Bronchial epithelial cell (primary cell): ENCODE measurements around the gene RAMACL. TPM values are rescaled to one million over a fixed set of nuclear protein-coding genes. Genes with fewer than 3 reads are reported as not detected.

Source experiments
- DNase-seq: peaks from one replicate; pipeline ENCODE4 v3.0.0-alpha.2; 2010; ENCODE audit warnings: low read depth
- FAIRE-seq: peaks from 2 replicates; lab custom pipeline; 2011; peaks lifted over from hg19 to GRCh38; lab: Jason Lieb, UNC
- H3K27me3 ChIP-seq: 2 replicates; pipeline ENCODE4 v1.5.1; 2011; ENCODE audit warnings: low read length; ENCODE audit not compliant: control insufficient read depth, insufficient read depth
- H3K36me3 ChIP-seq: 2 replicates; pipeline ENCODE4 v1.5.1; 2011; ENCODE audit warnings: low read length; ENCODE audit not compliant: control insufficient read depth, insufficient read depth
- H3K4me3 ChIP-seq: 2 replicates; pipeline ENCODE4 v1.5.1; 2011; ENCODE audit warnings: mild to moderate bottlenecking, low read depth, low read length, control low read depth
- CTCF ChIP-seq: IDR thresholded peaks from 2 replicates; pipeline ENCODE4 v1.5.1; 2011; ENCODE audit warnings: mild to moderate bottlenecking, moderate library complexity, low read length, control low read depth, inconsistent platforms; ENCODE audit not compliant: insufficient read depth, severe bottlenecking
- total RNA-seq: library from RNA; depleted of rRNA; stranded (reverse); fragments of >200 nt; gene quantifications from 2 replicates; pipeline ENCODE4 v1.2.1, GENCODE V29; 2014

Gene RAMACL
- total RNA-seq, 1 donor from 2014 or later, result 1.6 TPM

- FAIRE-seq (no peak), DNase-seq (no peak)
- TF ChIP-seq CTCF, result no peak
- no peaks in the 10 kb centered on the region for H3K27me3 ChIP-seq
- H3K4me3 ChIP-seq, result no peak overlapping the region
- H3K36me3 ChIP-seq, result no peaks in the 10 kb centered on the region
Observed at GRCh38 chr6:166589786-166590574, 3.5 kb upstream of the RAMACL start.

GRCh38 chr6:166589337-166589731, 2.9 kb upstream of the RAMACL start:
- DNase-seq (no peak), FAIRE-seq (no peak)
- H3K27me3 ChIP-seq, result no peaks in the 10 kb centered on the region
- TF ChIP-seq CTCF, result no peak
- no peaks in the 10 kb centered on the region for H3K36me3 ChIP-seq
- H3K4me3 ChIP-seq, result no peak overlapping the region

GRCh38 chr6:166588691-166589336, 2.3 kb upstream of the RAMACL start:
- Histone ChIP-seq H3K4me3 (no peak overlapping the region), H3K36me3 (no peaks in the 10 kb centered on the region), H3K27me3 (no peaks in the 10 kb centered on the region)
- no peak for TF ChIP-seq CTCF
- DNase-seq (peak; percentile 6), FAIRE-seq (no peak)

GRCh38 chr6:166587631-166588413, 1.3 kb upstream of the RAMACL start:
- Histone ChIP-seq H3K27me3 (no peaks in the 10 kb centered on the region), H3K36me3 (no peaks in the 10 kb centered on the region), H3K4me3 (no peak overlapping the region)
- TF ChIP-seq CTCF, result no peak
- DNase-seq (no peak), FAIRE-seq (no peak)

- no peak for TF ChIP-seq CTCF
- no peak for FAIRE-seq
- H3K27me3 ChIP-seq, result no peaks in the 10 kb centered on the region
- no peak for DNase-seq
- no peak overlapping the region for H3K4me3 ChIP-seq
- no peaks in the 10 kb centered on the region for H3K36me3 ChIP-seq
Observed at GRCh38 chr6:166584853-166585429, 1.5 kb downstream of the RAMACL start.
